HEK293 (cell line): ENCODE data around the gene EEF1A2.

Source experiments
- CTCF ChIA-PET: fragments of 350-600 bp; formaldehyde crosslinking; extraction: SDS; loops from one replicate; lab custom pipeline; 2021; ENCODE audit warnings: antibody characterized with exemption; lab: Yijun Ruan, JAX
- POLR2A ChIA-PET: fragments of 300-600 bp; formaldehyde crosslinking; extraction: SDS; loops from one replicate; lab custom pipeline; 2020; ENCODE audit warnings: antibody characterized with exemption, inconsistent platforms; lab: Yijun Ruan, JAX
- H3K27ac ChIP-seq: fragments of 200-500 bp; sonication (Bioruptor generic); 2 replicates; pipeline ENCODE4 v1.5.1; 2014; ENCODE audit warnings: low read depth, low read length, control low read depth, inconsistent platforms; ENCODE audit errors: extremely low read depth
- H3K36me3 ChIP-seq, 2 experiments: fragments of 200-500 bp in 1 of 2; sonication (Bioruptor generic) in 1 of 2; 1 replicate in 1 of 2; 2 replicates in 1 of 2; pipeline ENCODE4 v1.5.1; 2014 to 2017; ENCODE audit warnings: inconsistent platforms in 2 of 2, low read length in 2 of 2; ENCODE audit not compliant: control insufficient read depth in 2 of 2, insufficient read depth in 1 of 2
- H3K4me1 ChIP-seq: fragments of 200-500 bp; sonication (Bioruptor generic); 2 replicates; pipeline ENCODE4 v1.5.1; 2014; ENCODE audit warnings: mild to moderate bottlenecking, low read length, inconsistent platforms; ENCODE audit not compliant: control insufficient read depth, insufficient read depth
- H3K4me3 ChIP-seq: 2 replicates; pipeline ENCODE4 v1.5.1; 2011; ENCODE audit warnings: low read depth, mild to moderate bottlenecking, control low read depth, low read length, moderate library complexity
- H3K9me3 ChIP-seq: fragments of 200-500 bp; sonication (Bioruptor generic); 2 replicates; pipeline ENCODE4 v1.5.1; 2014; ENCODE audit warnings: low read depth, low read length, inconsistent platforms; ENCODE audit not compliant: control insufficient read depth, insufficient read depth
- BCL11B ChIP-seq: fragments of 450-650 bp; formaldehyde crosslinking; IDR thresholded peaks from 2 replicates; pipeline ENCODE4 v1.5.1; 2016; ENCODE audit warnings: low read depth, missing biosample characterization, missing genetic modification characterization
- GLI4 ChIP-seq: fragments of 450-650 bp; formaldehyde crosslinking; IDR thresholded peaks from 2 replicates; pipeline ENCODE4 v1.5.1; 2016; ENCODE audit warnings: missing biosample characterization, missing genetic modification characterization
- GLIS1 ChIP-seq: fragments of 450-650 bp; formaldehyde crosslinking; IDR thresholded peaks from 2 replicates; pipeline ENCODE4 v1.5.1; 2016; ENCODE audit warnings: missing biosample characterization, missing genetic modification characterization
- GLIS2 ChIP-seq: fragments of 450-650 bp; formaldehyde crosslinking; IDR thresholded peaks from 2 replicates; pipeline ENCODE4 v1.5.1; 2016; ENCODE audit warnings: missing biosample characterization, missing genetic modification characterization
- KLF1 ChIP-seq: fragments of 450-650 bp; formaldehyde crosslinking; IDR thresholded peaks from 2 replicates; pipeline ENCODE4 v1.5.1; 2016; ENCODE audit warnings: missing biosample characterization, missing genetic modification characterization
- KLF8 ChIP-seq: fragments of 450-650 bp; formaldehyde crosslinking; IDR thresholded peaks from 2 replicates; pipeline ENCODE4 v1.5.1; 2016; ENCODE audit warnings: missing biosample characterization, missing genetic modification characterization
- PBX3 ChIP-seq: sonication (generic); formaldehyde crosslinking; IDR thresholded peaks from 2 replicates; pipeline ENCODE4 v1.8.1; 2022; ENCODE audit warnings: mild to moderate bottlenecking, moderate library complexity, missing genetic modification reagents
- WT1 ChIP-seq: fragments of 450-650 bp; formaldehyde crosslinking; IDR thresholded peaks from 2 replicates; pipeline ENCODE4 v1.5.1; 2016; ENCODE audit warnings: missing biosample characterization, missing genetic modification characterization
- ZFHX2 ChIP-seq: fragments of 450-650 bp; formaldehyde crosslinking; conservative IDR thresholded peaks from 2 replicates; pipeline ENCODE4 v1.5.1; 2016; ENCODE audit warnings: missing biosample characterization, missing genetic modification characterization
- ZNF121 ChIP-seq: fragments of 450-650 bp; formaldehyde crosslinking; IDR thresholded peaks from 2 replicates; pipeline ENCODE4 v1.5.1; 2016; ENCODE audit warnings: missing biosample characterization, missing genetic modification characterization
- ZNF24 ChIP-seq: fragments of 450-650 bp; formaldehyde crosslinking; IDR thresholded peaks from 2 replicates; pipeline ENCODE4 v1.5.1; 2016; ENCODE audit warnings: missing biosample characterization, missing genetic modification characterization
- ZNF423 ChIP-seq: fragments of 450-650 bp; formaldehyde crosslinking; IDR thresholded peaks from 2 replicates; pipeline ENCODE4 v1.5.1; 2016; ENCODE audit warnings: missing biosample characterization, missing genetic modification characterization
- ZNF623 ChIP-seq: fragments of 450-650 bp; formaldehyde crosslinking; IDR thresholded peaks from 2 replicates; pipeline ENCODE4 v1.5.1; 2016; ENCODE audit warnings: missing biosample characterization, missing genetic modification characterization
- ZNF658 ChIP-seq: fragments of 450-650 bp; formaldehyde crosslinking; IDR thresholded peaks from 2 replicates; pipeline ENCODE4; 2016; ENCODE audit warnings: missing biosample characterization, missing genetic modification characterization
- TF ChIP-seq, protein P1 (sequence below): fragments of 450-650 bp; formaldehyde crosslinking; IDR thresholded peaks from 2 replicates; pipeline ENCODE4 v1.5.1; 2016; ENCODE audit warnings: missing biosample characterization, missing genetic modification characterization
- TF ChIP-seq, protein P2 (sequence below): fragments of 450-650 bp; formaldehyde crosslinking; IDR thresholded peaks from 2 replicates; pipeline ENCODE4 v1.5.1; 2016; ENCODE audit warnings: missing biosample characterization, missing genetic modification characterization, borderline replicate concordance
- TF ChIP-seq, protein P3 (sequence below): fragments of 450-650 bp; formaldehyde crosslinking; IDR thresholded peaks from 2 replicates; pipeline ENCODE4 v1.5.1; 2016; ENCODE audit warnings: missing biosample characterization, missing genetic modification characterization

The EEF1A2 gene

DNA sequence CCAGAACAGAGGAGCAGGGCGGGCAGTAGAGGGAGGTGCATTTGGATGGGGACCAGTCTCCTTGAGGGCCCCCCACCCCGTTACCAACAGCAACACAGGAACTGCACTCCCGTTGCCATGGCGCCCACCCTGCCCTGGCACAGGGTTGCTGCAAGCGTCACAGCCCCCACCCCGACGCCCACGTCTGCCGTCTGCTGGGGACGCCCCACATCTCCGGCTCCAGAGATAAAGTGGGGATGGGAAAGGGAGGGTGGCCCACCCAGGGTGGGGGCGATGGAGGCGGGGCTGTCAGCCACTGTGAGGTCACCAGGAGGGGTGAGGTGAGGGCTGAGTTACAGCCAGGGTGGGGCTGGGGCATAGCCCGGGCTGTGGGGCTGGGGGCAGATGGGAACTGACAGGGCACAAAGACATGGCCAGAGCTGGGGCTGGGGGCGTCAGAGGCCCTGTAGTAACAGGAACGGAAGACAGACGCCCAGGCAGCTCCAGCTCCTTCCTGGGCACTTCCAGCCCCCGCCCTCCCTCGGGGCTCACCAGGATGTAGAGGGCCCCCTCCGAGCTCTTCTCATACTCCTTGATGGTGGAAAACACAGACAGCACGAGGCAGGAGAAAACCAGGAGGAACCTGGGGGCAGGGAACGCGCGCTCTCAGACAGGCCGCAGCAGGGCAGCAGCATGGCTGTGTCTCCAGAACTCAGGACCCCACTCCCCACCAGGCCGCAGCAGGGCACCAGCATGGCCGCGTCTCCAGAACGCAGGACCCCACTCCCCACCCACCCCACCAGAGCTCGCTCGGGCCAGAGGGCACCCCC, 52.5 kb downstream of the EEF1A2 start:
- POLR2A ChIA-PET: no interaction called here
- no peak for TF ChIP-seq GLI4 (tag by site-specific recombination)
- TF ChIP-seq PBX3 (CRISPR knock-in tag): no peak
- TF ChIP-seq, protein P1, sequence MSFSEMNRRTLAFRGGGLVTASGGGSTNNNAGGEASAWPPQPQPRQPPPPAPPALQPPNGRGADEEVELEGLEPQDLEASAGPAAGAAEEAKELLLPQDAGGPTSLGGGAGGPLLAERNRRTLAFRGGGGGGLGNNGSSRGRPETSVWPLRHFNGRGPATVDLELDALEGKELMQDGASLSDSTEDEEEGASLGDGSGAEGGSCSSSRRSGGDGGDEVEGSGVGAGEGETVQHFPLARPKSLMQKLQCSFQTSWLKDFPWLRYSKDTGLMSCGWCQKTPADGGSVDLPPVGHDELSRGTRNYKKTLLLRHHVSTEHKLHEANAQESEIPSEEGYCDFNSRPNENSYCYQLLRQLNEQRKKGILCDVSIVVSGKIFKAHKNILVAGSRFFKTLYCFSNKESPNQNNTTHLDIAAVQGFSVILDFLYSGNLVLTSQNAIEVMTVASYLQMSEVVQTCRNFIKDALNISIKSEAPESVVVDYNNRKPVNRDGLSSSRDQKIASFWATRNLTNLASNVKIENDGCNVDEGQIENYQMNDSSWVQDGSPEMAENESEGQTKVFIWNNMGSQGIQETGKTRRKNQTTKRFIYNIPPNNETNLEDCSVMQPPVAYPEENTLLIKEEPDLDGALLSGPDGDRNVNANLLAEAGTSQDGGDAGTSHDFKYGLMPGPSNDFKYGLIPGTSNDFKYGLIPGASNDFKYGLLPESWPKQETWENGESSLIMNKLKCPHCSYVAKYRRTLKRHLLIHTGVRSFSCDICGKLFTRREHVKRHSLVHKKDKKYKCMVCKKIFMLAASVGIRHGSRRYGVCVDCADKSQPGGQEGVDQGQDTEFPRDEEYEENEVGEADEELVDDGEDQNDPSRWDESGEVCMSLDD (tag by site-specific recombination): peak; percentile 58; the same call in 1 of the 2 replicates
- peak; percentile 91 for TF ChIP-seq KLF1 (tag by site-specific recombination)
- TF ChIP-seq, protein P2, sequence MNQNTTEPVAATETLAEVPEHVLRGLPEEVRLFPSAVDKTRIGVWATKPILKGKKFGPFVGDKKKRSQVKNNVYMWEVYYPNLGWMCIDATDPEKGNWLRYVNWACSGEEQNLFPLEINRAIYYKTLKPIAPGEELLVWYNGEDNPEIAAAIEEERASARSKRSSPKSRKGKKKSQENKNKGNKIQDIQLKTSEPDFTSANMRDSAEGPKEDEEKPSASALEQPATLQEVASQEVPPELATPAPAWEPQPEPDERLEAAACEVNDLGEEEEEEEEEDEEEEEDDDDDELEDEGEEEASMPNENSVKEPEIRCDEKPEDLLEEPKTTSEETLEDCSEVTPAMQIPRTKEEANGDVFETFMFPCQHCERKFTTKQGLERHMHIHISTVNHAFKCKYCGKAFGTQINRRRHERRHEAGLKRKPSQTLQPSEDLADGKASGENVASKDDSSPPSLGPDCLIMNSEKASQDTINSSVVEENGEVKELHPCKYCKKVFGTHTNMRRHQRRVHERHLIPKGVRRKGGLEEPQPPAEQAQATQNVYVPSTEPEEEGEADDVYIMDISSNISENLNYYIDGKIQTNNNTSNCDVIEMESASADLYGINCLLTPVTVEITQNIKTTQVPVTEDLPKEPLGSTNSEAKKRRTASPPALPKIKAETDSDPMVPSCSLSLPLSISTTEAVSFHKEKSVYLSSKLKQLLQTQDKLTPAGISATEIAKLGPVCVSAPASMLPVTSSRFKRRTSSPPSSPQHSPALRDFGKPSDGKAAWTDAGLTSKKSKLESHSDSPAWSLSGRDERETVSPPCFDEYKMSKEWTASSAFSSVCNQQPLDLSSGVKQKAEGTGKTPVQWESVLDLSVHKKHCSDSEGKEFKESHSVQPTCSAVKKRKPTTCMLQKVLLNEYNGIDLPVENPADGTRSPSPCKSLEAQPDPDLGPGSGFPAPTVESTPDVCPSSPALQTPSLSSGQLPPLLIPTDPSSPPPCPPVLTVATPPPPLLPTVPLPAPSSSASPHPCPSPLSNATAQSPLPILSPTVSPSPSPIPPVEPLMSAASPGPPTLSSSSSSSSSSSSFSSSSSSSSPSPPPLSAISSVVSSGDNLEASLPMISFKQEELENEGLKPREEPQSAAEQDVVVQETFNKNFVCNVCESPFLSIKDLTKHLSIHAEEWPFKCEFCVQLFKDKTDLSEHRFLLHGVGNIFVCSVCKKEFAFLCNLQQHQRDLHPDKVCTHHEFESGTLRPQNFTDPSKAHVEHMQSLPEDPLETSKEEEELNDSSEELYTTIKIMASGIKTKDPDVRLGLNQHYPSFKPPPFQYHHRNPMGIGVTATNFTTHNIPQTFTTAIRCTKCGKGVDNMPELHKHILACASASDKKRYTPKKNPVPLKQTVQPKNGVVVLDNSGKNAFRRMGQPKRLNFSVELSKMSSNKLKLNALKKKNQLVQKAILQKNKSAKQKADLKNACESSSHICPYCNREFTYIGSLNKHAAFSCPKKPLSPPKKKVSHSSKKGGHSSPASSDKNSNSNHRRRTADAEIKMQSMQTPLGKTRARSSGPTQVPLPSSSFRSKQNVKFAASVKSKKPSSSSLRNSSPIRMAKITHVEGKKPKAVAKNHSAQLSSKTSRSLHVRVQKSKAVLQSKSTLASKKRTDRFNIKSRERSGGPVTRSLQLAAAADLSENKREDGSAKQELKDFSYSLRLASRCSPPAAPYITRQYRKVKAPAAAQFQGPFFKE (tag by site-specific recombination): no peak
- 0 out of 2 replicates have a peak, but pooled peaks have one; percentile 26 for TF ChIP-seq GLIS2 (tag by site-specific recombination)
- TF ChIP-seq GLIS1 (tag by site-specific recombination): peak; percentile 17; the same call in 1 of the 2 replicates
- TF ChIP-seq KLF8 (tag by site-specific recombination): no peak
- no peak for TF ChIP-seq ZNF623
- peak; percentile 75 for TF ChIP-seq ZFHX2 (tag by site-specific recombination)
- no peak for TF ChIP-seq BCL11B (tag by site-specific recombination)
- CTCF ChIA-PET: no interaction called here

GRCh38 chr20:63445075-63445734, 53.7 kb downstream of the EEF1A2 start:
- no peak overlapping the region for H3K4me3 ChIP-seq
- no peaks in the 10 kb centered on the region for H3K9me3 ChIP-seq
- peaks cover 10% of the 10 kb centered on the region for H3K4me1 ChIP-seq
- no peak overlapping the region for H3K27ac ChIP-seq
- POLR2A ChIA-PET: no interaction called here
- CTCF ChIA-PET: interaction anchor here (0.6 kb wide), 1 partner anchor 66 kb away, joined by 3 read pairs; no protein-coding TSS in a partner anchor
- TF ChIP-seq ZNF24 (tag by site-specific recombination) (no peak), ZNF658 (no peak), ZNF423 (no peak), WT1 (tag by site-specific recombination) (no peak), GLIS1 (tag by site-specific recombination) (0 out of 2 replicates have a peak, but pooled peaks have one; percentile 14), ZNF121 (tag by site-specific recombination) (no peak)
- TF ChIP-seq, protein P3, sequence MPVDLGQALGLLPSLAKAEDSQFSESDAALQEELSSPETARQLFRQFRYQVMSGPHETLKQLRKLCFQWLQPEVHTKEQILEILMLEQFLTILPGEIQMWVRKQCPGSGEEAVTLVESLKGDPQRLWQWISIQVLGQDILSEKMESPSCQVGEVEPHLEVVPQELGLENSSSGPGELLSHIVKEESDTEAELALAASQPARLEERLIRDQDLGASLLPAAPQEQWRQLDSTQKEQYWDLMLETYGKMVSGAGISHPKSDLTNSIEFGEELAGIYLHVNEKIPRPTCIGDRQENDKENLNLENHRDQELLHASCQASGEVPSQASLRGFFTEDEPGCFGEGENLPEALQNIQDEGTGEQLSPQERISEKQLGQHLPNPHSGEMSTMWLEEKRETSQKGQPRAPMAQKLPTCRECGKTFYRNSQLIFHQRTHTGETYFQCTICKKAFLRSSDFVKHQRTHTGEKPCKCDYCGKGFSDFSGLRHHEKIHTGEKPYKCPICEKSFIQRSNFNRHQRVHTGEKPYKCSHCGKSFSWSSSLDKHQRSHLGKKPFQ (tag by site-specific recombination): no peak
- TF ChIP-seq, all 188 proteins: peak for 1
- no peaks in the 10 kb centered on the region for H3K36me3 ChIP-seq

More for the DNA sequence above, 52.5 kb downstream of the EEF1A2 start:
- Histone ChIP-seq H3K36me3 (no peaks in the 10 kb centered on the region), H3K4me3 (no peak overlapping the region), H3K4me1 (peaks cover 5% of the 10 kb centered on the region), H3K9me3 (no peaks in the 10 kb centered on the region), H3K27ac (no peak overlapping the region)
